Stimulated activated CD4-positive, alpha-beta T cell treated with anti-CD3 and anti-CD28 coated beads, Interleukin-15, amount 100 ng/mL, for 48 hours (primary cell): Measurements from ENCODE around the gene EIF5A.

Experiments used
- DNase-seq, 2 donors: peaks; one replicate each; pipeline ENCODE4 v3.0.0-alpha.2; 2020; ENCODE audit warnings: low read depth in 2 of 2

The EIF5A gene

GRCh38 chr17:7285679-7286078 lies 21.7 kb upstream of the EIF5A start:
- DNase-seq = no peak

GRCh38 chr17:7289256-7290032 lies 18.0 kb upstream of the EIF5A start:
- DNase-seq = no peak

GRCh38 chr17:7290166-7290565 lies 17.3 kb upstream of the EIF5A start:
- DNase-seq = no peak

- no peak for DNase-seq
Measured at GRCh38 chr17:7290685-7291084, 16.7 kb upstream of the EIF5A start.

GRCh38 chr17:7292194-7292593 lies 15.2 kb upstream of the EIF5A start:
- DNase-seq = no peak

- no peak for DNase-seq
Measured at GRCh38 chr17:7292729-7293128, 14.7 kb upstream of the EIF5A start.

GRCh38 chr17:7293159-7293558 lies 14.3 kb upstream of the EIF5A start:
- no peak for DNase-seq

GRCh38 chr17:7293816-7294613 lies 13.4 kb upstream of the EIF5A start:
- no peak for DNase-seq

GRCh38 chr17:7294614-7295153 lies 12.7 kb upstream of the EIF5A start, which contains the start of gene YBX2:
TSS of gene YBX2 (minus strand) at chr17:7294639. CDS start at chr17:7294500, 139 bp downstream.
- DNase-seq = peak; percentile 69 to 79

GRCh38 chr17:7295230-7296180 lies 11.9 kb upstream of the EIF5A start:
- no peak for DNase-seq

- DNase-seq = peak in 1 of 2 donors; percentile 72
Measured at GRCh38 chr17:7296189-7296861, 11.1 kb upstream of the EIF5A start.

GRCh38 chr17:7304179-7304578 lies 3.2 kb upstream of the EIF5A start:
- no peak for DNase-seq

- DNase-seq = no peak
Measured at GRCh38 chr17:7307686-7308624, 527 bp downstream of the EIF5A start.

- DNase-seq = peak; percentile 76 to 79
Measured at GRCh38 chr17:7308625-7309433, 1.4 kb downstream of the EIF5A start.

- no peak for DNase-seq
Measured at GRCh38 chr17:7309628-7310027, 2.2 kb downstream of the EIF5A start.

GRCh38 chr17:7311110-7311705 lies 3.8 kb downstream of the EIF5A start:
- no peak for DNase-seq

- no peak for DNase-seq
Measured at GRCh38 chr17:7312432-7313087, 5.1 kb downstream of the EIF5A start.
